ENCODE results near the gene ALG1.
A peak's percentile ranks its signal among the peaks of the same experiment; 100 is the strongest.

ALG1 gene

GRCh38 chr16:5071681-5072333, at the start of gene ALG1:
Gene ALG1 (plus strand): TSS chr16:5071843. CDS start chr16:5071850, 7 bp downstream.
- peak; percentile 74 to 80 for DNase-seq (ENCODE audit: low read depth in 1 of 2, low spot score in 1 of 2)

- no peak for DNase-seq (ENCODE audit: low read depth in 1 of 2, low spot score in 1 of 2)
Observed at GRCh38 chr16:5022521-5022920, 49.1 kb upstream of the ALG1 start.

GRCh38 chr16:5024632-5025031, 47.0 kb upstream of the ALG1 start:
- DNase-seq (ENCODE audit: low read depth in 1 of 2, low spot score in 1 of 2), result no peak

- no peak for DNase-seq (ENCODE audit: low read depth in 1 of 2, low spot score in 1 of 2)
Observed at GRCh38 chr16:5025171-5025632, 46.4 kb upstream of the ALG1 start.

- no peak for DNase-seq (ENCODE audit: low read depth in 1 of 2, low spot score in 1 of 2)
Observed at GRCh38 chr16:5026664-5027063, 45.0 kb upstream of the ALG1 start.

GRCh38 chr16:5027086-5027485, 44.6 kb upstream of the ALG1 start:
- DNase-seq (ENCODE audit: low read depth in 1 of 2, low spot score in 1 of 2), result no peak

GRCh38 chr16:5027575-5028235, 43.9 kb upstream of the ALG1 start:
- no peak for DNase-seq (ENCODE audit: low read depth in 1 of 2, low spot score in 1 of 2)

- DNase-seq (ENCODE audit: low read depth in 1 of 2, low spot score in 1 of 2), result no peak
Observed at GRCh38 chr16:5028950-5029475, 42.6 kb upstream of the ALG1 start.

GRCh38 chr16:5030251-5030870, 41.3 kb upstream of the ALG1 start:
- no peak for DNase-seq (ENCODE audit: low read depth in 1 of 2, low spot score in 1 of 2)

GRCh38 chr16:5031601-5032000, 40.0 kb upstream of the ALG1 start:
- DNase-seq (ENCODE audit: low read depth in 1 of 2, low spot score in 1 of 2), result no peak

- DNase-seq (ENCODE audit: low read depth in 1 of 2, low spot score in 1 of 2), result no peak
Observed at GRCh38 chr16:5032748-5033167, 38.9 kb upstream of the ALG1 start.

- DNase-seq (ENCODE audit: low read depth in 1 of 2, low spot score in 1 of 2), result peak; percentile 71 to 77
Observed at GRCh38 chr16:5033256-5034166, 38.1 kb upstream of the ALG1 start, which contains the start of gene NAGPA. Gene NAGPA (minus strand): TSS chr16:5033935. CDS start chr16:5033914, 21 bp downstream.

- no peak for DNase-seq (ENCODE audit: low read depth in 1 of 2, low spot score in 1 of 2)
Observed at GRCh38 chr16:5034167-5034523, 37.5 kb upstream of the ALG1 start.

GRCh38 chr16:5035909-5036227, 35.8 kb upstream of the ALG1 start:
- DNase-seq (ENCODE audit: low read depth in 1 of 2, low spot score in 1 of 2), result no peak

GRCh38 chr16:5036228-5037156, 35.2 kb upstream of the ALG1 start:
- DNase-seq (ENCODE audit: low read depth in 1 of 2, low spot score in 1 of 2), result no peak

- no peak for DNase-seq (ENCODE audit: low read depth in 1 of 2, low spot score in 1 of 2)
Observed at GRCh38 chr16:5040451-5040850, 31.2 kb upstream of the ALG1 start.

- no peak for DNase-seq (ENCODE audit: low read depth in 1 of 2, low spot score in 1 of 2)
Observed at GRCh38 chr16:5041600-5042133, 30.0 kb upstream of the ALG1 start.

- no peak for DNase-seq (ENCODE audit: low read depth in 1 of 2, low spot score in 1 of 2)
Observed at GRCh38 chr16:5042574-5043171, 29.0 kb upstream of the ALG1 start.

- no peak for DNase-seq (ENCODE audit: low read depth in 1 of 2, low spot score in 1 of 2)
Observed at GRCh38 chr16:5044011-5044540, 27.6 kb upstream of the ALG1 start.

Measured in activated CD4-positive, alpha-beta T cell treated with anti-CD3 and anti-CD28 coated beads, Interleukin-2, amount 50 U/mL, for 24 hours (primary cell).